Measurements from ENCODE around the gene RAB11FIP5.

The RAB11FIP5 gene

DNA sequence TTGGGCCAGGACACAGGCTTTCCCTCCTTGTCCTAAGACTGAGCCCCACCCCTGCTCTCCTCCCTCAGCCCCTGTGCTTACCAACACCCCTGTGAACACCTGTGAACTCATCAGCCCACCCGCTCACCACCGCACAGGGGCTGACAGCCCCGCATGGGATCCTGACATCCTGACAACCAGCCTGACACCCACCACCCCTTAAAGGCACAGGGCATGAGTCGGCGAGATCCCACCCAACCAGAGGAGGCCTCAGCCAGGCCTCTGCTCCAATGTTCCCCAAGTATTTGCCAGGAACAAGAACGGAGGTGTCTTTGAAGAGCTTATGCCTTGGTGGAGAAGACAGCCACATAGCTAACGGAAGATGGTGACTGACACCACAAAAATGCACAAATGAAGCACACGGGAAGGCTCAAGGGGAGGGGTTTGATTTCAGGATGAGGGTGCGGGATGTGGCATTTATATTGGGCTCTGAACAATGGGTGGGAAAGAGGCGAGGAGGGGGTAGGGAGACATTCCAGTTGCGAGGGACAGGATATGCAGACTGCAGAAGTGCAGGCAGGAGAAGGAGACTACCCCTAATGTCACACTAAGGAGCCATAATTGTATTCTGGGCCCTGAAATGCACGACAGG, 11.0 kb downstream of the RAB11FIP5 start:
- H4K20me1 ChIP-seq (ENCODE audit: insufficient read depth, low read length) = no peaks in the 10 kb centered on the region
- no peaks in the 10 kb centered on the region for H3K9me2 ChIP-seq (ENCODE audit: low read depth, low read length)
- H3K9ac ChIP-seq (ENCODE audit: low read length) = no peak overlapping the region
- no peak overlapping the region for H3K4me2 ChIP-seq (ENCODE audit: low read length)
- H3K4me1 ChIP-seq (ENCODE audit: insufficient read depth, low read length, severe bottlenecking) = no peaks in the 10 kb centered on the region
- H3K27ac ChIP-seq (ENCODE audit: low read depth, low read length, poor library complexity, severe bottlenecking) = no peak overlapping the region
- H3K9me3 ChIP-seq (ENCODE audit: low read length) = no peaks in the 10 kb centered on the region
- no peaks in the 10 kb centered on the region for H3K27me3 ChIP-seq (ENCODE audit: insufficient read depth, low read length)
- TF ChIP-seq CTCF (IDR thresholded peaks at IDR 0.05; ENCODE audit: low read length) (no peak), EZH2 (IDR thresholded peaks at IDR 0.05; ENCODE audit: borderline replicate concordance, low read length) (no peak)
- H3F3A ChIP-seq (ENCODE audit: insufficient read depth, low read length) = no peaks in the 10 kb centered on the region
- H2AFZ ChIP-seq (ENCODE audit: low read length) = no peak overlapping the region
- no peaks in the 10 kb centered on the region for H3K36me3 ChIP-seq (ENCODE audit: insufficient read depth, low read length)
- no peak overlapping the region for H3K4me3 ChIP-seq (ENCODE audit: low read depth, low read length, poor library complexity, severe bottlenecking)
- H3K79me2 ChIP-seq (ENCODE audit: insufficient read depth, low read length) = no peaks in the 10 kb centered on the region

DNA sequence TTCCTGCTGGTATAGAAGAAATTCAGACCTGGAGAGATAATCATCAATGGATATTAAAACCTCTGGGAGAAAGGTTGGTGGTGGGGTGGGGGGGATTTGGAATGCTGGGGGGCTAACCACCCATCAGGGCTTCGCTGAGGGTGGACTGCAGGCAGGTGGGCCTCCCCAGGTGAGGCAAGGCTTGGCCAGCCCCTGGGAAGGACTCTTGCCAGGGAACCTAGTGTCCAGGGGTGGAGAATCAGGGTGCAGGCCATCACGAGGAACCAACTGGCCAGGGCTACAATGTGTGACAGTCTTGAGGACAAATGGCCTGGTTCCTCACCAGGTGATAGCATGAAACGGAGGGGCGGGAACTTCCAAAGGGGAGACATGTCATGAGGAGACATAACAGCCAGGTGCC, 11.8 kb downstream of the RAB11FIP5 start:
- Histone ChIP-seq H3K27me3 (ENCODE audit: insufficient read depth, low read length) (no peaks in the 10 kb centered on the region), H3K36me3 (ENCODE audit: insufficient read depth, low read length) (no peaks in the 10 kb centered on the region), H3F3A (ENCODE audit: insufficient read depth, low read length) (no peaks in the 10 kb centered on the region), H3K4me1 (ENCODE audit: insufficient read depth, low read length, severe bottlenecking) (no peaks in the 10 kb centered on the region), H3K79me2 (ENCODE audit: insufficient read depth, low read length) (no peaks in the 10 kb centered on the region), H3K4me3 (ENCODE audit: low read depth, low read length, poor library complexity, severe bottlenecking) (no peak overlapping the region), H3K9me3 (ENCODE audit: low read length) (no peaks in the 10 kb centered on the region), H3K9ac (ENCODE audit: low read length) (no peak overlapping the region), H3K27ac (ENCODE audit: low read depth, low read length, poor library complexity, severe bottlenecking) (no peak overlapping the region), H4K20me1 (ENCODE audit: insufficient read depth, low read length) (no peaks in the 10 kb centered on the region), H3K9me2 (ENCODE audit: low read depth, low read length) (no peaks in the 10 kb centered on the region), H2AFZ (ENCODE audit: low read length) (no peak overlapping the region), H3K4me2 (ENCODE audit: low read length) (no peak overlapping the region)
- TF ChIP-seq EZH2 (IDR thresholded peaks at IDR 0.05; ENCODE audit: borderline replicate concordance, low read length) (no peak), CTCF (IDR thresholded peaks at IDR 0.05; ENCODE audit: low read length) (no peak)

GRCh38 chr2:73099486-73099885, 13.3 kb downstream of the RAB11FIP5 start:
- TF ChIP-seq EZH2 (IDR thresholded peaks at IDR 0.05; ENCODE audit: borderline replicate concordance, low read length) = no peak
- TF ChIP-seq CTCF (IDR thresholded peaks at IDR 0.05; ENCODE audit: low read length) = no peak
- Histone ChIP-seq H3K27ac (ENCODE audit: low read depth, low read length, poor library complexity, severe bottlenecking) (no peak overlapping the region), H3K4me3 (ENCODE audit: low read depth, low read length, poor library complexity, severe bottlenecking) (no peak overlapping the region), H3K4me1 (ENCODE audit: insufficient read depth, low read length, severe bottlenecking) (no peaks in the 10 kb centered on the region), H3K9ac (ENCODE audit: low read length) (no peak overlapping the region), H2AFZ (ENCODE audit: low read length) (no peak overlapping the region), H3K9me2 (ENCODE audit: low read depth, low read length) (no peaks in the 10 kb centered on the region), H4K20me1 (ENCODE audit: insufficient read depth, low read length) (no peaks in the 10 kb centered on the region), H3F3A (ENCODE audit: insufficient read depth, low read length) (no peaks in the 10 kb centered on the region), H3K79me2 (ENCODE audit: insufficient read depth, low read length) (no peaks in the 10 kb centered on the region), H3K9me3 (ENCODE audit: low read length) (no peaks in the 10 kb centered on the region), H3K4me2 (ENCODE audit: low read length) (no peak overlapping the region), H3K27me3 (ENCODE audit: insufficient read depth, low read length) (no peaks in the 10 kb centered on the region), H3K36me3 (ENCODE audit: insufficient read depth, low read length) (no peaks in the 10 kb centered on the region)
